Hematopoietic multipotent progenitor cell treated with erythropoietin and hydrocortisone succinate and interleukin-3 and kit ligand, for 15 days (in vitro differentiated cells): Measurements from ENCODE around the gene MTERF2.

ENCODE experiments used
- DNase-seq: peaks from one replicate; pipeline ENCODE4 v3.0.0-alpha.2; 2015; ENCODE audit warnings: low spot score

The MTERF2 gene

GRCh38 chr12:106953352-106954250 lies 33.3 kb downstream of the MTERF2 start:
- DNase-seq: no peak

GRCh38 chr12:106950591-106950990 lies 36.4 kb downstream of the MTERF2 start:
- no peak for DNase-seq

DNA sequence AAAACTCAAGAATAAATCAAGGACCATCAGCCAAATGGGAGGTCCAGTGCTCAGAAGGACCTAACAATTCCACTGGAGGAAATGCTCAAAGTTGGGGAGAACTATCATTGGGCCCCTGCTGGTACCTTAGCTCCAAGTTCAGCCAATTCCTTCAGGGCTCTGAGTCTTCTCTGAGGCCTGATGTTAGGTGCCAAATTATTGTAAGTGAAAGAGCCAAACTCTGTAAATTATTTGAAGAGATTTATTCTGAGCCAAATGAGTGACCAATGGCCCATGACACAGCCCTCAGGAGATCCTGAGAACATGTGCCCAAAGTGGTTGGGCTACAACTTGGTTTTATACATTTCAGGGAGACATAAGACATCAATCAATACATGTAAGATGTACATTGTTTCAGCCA lies 39.5 kb downstream of the MTERF2 start:
- no peak for DNase-seq

GRCh38 chr12:106945261-106945851 lies 41.6 kb downstream of the MTERF2 start:
- no peak for DNase-seq

GRCh38 chr12:106942775-106943174 lies 44.2 kb downstream of the MTERF2 start:
- no peak for DNase-seq

GRCh38 chr12:106941481-106942156 lies 45.3 kb downstream of the MTERF2 start:
- DNase-seq: no peak

DNA sequence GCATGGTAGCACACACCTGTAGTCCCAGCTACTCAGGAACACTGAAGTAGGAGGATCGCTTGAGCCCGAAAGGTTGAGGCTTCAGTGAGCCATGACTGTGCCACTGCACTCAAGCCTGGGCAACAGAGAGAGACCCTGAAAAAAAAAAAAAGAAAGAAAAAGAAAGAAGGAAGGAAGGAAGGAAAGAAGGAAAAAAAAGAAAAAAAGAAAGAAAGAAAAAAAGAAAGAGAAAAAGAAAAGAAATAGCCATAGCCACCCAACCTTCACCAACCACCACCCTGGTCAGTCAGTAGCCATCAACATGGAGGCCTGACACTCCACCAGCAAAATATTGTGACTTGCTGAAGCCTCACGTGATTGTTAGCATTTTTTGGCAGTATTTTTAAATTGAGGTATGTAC lies 52.7 kb downstream of the MTERF2 start:
- no peak for DNase-seq
